K562 (cell line): Measurements from ENCODE around the gene TUBB6. TPM values are rescaled to one million over a fixed set of nuclear protein-coding genes. Genes with fewer than 3 reads are reported as not detected.

ENCODE experiments used
- ATAC-seq: fragments of 200-7000 bp; cut with Tn5 transposase; 3 replicates; pipeline ENCODE4 v1.9.1; 2020; ENCODE audit warnings: moderate library complexity
- BruUV-seq: library from RNA; stranded (reverse); fragments of 400-500 nt; replicated peaks from 2 replicates; lab custom pipeline; 2021; lab: Mats Ljungman, UMichigan
- CTCF ChIA-PET: fragments of 300-600 bp; formaldehyde crosslinking; extraction: SDS; loops from one replicate; lab custom pipeline; 2021; ENCODE audit warnings: low intra/inter-chr PET ratio; lab: Yijun Ruan, JAX
- POLR2A ChIA-PET: fragments of 300-600, 350-650 bp; sonication (Branson Sonifier 250); formaldehyde crosslinking; extraction: SDS; loops from one replicate; lab custom pipeline; 2021; ENCODE audit warnings: antibody characterized with exemption, inconsistent platforms; lab: Yijun Ruan, JAX
- DNase-seq, 4 experiments: peaks; one replicate each; pipeline versions ENCODE4 v3.0.0 to v3.0.0-alpha.2; 2011 to 2018; ENCODE audit warnings: low spot score in 3 of 4, mixed read lengths in 3 of 4; ENCODE audit errors: extremely low read depth in 1 of 4
- FAIRE-seq: peaks from 2 replicates; lab custom pipeline; 2011; peaks lifted over from hg19 to GRCh38; lab: Jason Lieb, UNC
- H2AFZ ChIP-seq: 2 replicates; pipeline ENCODE4 v1.6.0; 2011; ENCODE audit warnings: low read depth, low read length, control low read depth, inconsistent platforms
- H3K27ac ChIP-seq: fragments of 200-600 bp; 3 replicates; pipeline ENCODE4 v1.8.0; 2011; ENCODE audit warnings: low read depth, mild to moderate bottlenecking, control low read depth, inconsistent platforms, low read length, moderate library complexity, mixed read lengths; ENCODE audit errors: extremely low read depth
- H3K27me3 ChIP-seq, 2 experiments: fragments of 300-600 bp in 1 of 2; 2 replicates in 1 of 2; 3 replicates in 1 of 2; pipeline versions ENCODE4 v1.6.0 to v1.8.0; 2011; ENCODE audit warnings: inconsistent platforms in 2 of 2, low read length in 2 of 2, mild to moderate bottlenecking in 1 of 2, mixed read lengths in 1 of 2, moderate library complexity in 1 of 2; ENCODE audit not compliant: control insufficient read depth in 2 of 2, insufficient read depth in 2 of 2
- H3K36me3 ChIP-seq: fragments of 300-600 bp; 3 replicates; pipeline ENCODE4 v1.8.0; 2011; ENCODE audit warnings: mild to moderate bottlenecking, low read length, inconsistent platforms; ENCODE audit not compliant: control insufficient read depth, insufficient read depth
- H3K4me1 ChIP-seq, 2 experiments: fragments of 200-600 bp in 1 of 2; replicated peaks in 1 of 2; 2 replicates in 1 of 2; 3 replicates in 1 of 2; pipeline versions ENCODE4 v1.5.1 to v1.8.0; 2011; ENCODE audit warnings: inconsistent platforms in 2 of 2, low read length in 2 of 2, mild to moderate bottlenecking in 1 of 2, mixed read lengths in 1 of 2, moderate library complexity in 1 of 2; ENCODE audit not compliant: control insufficient read depth in 2 of 2, insufficient read depth in 2 of 2
- H3K4me2 ChIP-seq: 2 replicates; pipeline ENCODE4 v1.6.1; 2011; ENCODE audit warnings: low read length, control low read depth, inconsistent platforms, mixed read lengths; ENCODE audit not compliant: insufficient read depth
- H3K4me3 ChIP-seq: fragments of 200-600 bp; sonication (generic), shearing (Covaris generic); 2 replicates; pipeline ENCODE4 v1.5.1; 2016; ENCODE audit warnings: control low read depth, inconsistent platforms
- H3K79me2 ChIP-seq: fragments of 200-600 bp; 3 replicates; pipeline ENCODE4 v1.8.0; 2011; ENCODE audit warnings: low read length, inconsistent platforms; ENCODE audit not compliant: control insufficient read depth, insufficient read depth
- H3K9ac ChIP-seq, 2 experiments: 2 replicates each; pipeline versions ENCODE4 v1.6.0 to v1.6.1; 2011; ENCODE audit warnings: low read depth in 2 of 2, low read length in 2 of 2, control low read depth in 1 of 2, inconsistent platforms in 1 of 2, mild to moderate bottlenecking in 1 of 2, mixed read lengths in 1 of 2; ENCODE audit not compliant: insufficient read depth in 1 of 2
- H3K9me1 ChIP-seq: one replicate; pipeline ENCODE4 v1.6.0; 2011; ENCODE audit warnings: inconsistent platforms, mild to moderate bottlenecking, low read length, moderate library complexity; ENCODE audit not compliant: control insufficient read depth, insufficient read depth
- H3K9me3 ChIP-seq: replicated peaks from 2 replicates; pipeline ENCODE4 v1.5.1; 2011; ENCODE audit warnings: low read depth, low read length, inconsistent platforms; ENCODE audit not compliant: control insufficient read depth, insufficient read depth
- H4K20me1 ChIP-seq: replicated peaks from 2 replicates; pipeline ENCODE4 v1.6.1; 2011; ENCODE audit warnings: low read length, inconsistent platforms, mixed read lengths; ENCODE audit not compliant: control insufficient read depth, insufficient read depth
- BDP1 ChIP-seq: IDR thresholded peaks from 3 replicates; pipeline ENCODE4 v1.6.1; 2011; ENCODE audit not compliant: insufficient read length, insufficient read depth
- CREB1 ChIP-seq, 2 experiments: sonication (generic) in 1 of 2; formaldehyde crosslinking in 1 of 2; IDR thresholded peaks; 2 replicates each; pipeline versions ENCODE4 v1.6.1 to v1.8.0; 2012 to 2022; ENCODE audit warnings: inconsistent platforms in 1 of 2, mild to moderate bottlenecking in 1 of 2, missing genetic modification reagents in 1 of 2, moderate library complexity in 1 of 2
- CXXC5 ChIP-seq: fragments of 250-450 bp; sonication (Bioruptor Pico); IDR thresholded peaks from 2 replicates; pipeline ENCODE4 v1.8.0; 2022; ENCODE audit warnings: inconsistent platforms, mild to moderate bottlenecking, moderate library complexity
- FOSL1 ChIP-seq: fragments of 200-800 bp; sonication (Bioruptor generic); conservative IDR thresholded peaks from 2 replicates; pipeline ENCODE4 v1.6.1; 2016; ENCODE audit warnings: missing genetic modification characterization, missing compliant biosample characterization
- FOXK1 ChIP-seq: sonication (generic); formaldehyde crosslinking; IDR thresholded peaks from 2 replicates; pipeline ENCODE4 v1.8.0; 2022; ENCODE audit warnings: missing genetic modification reagents, mild to moderate bottlenecking, borderline replicate concordance
- KAT2B ChIP-seq: IDR thresholded peaks from one replicate; pipeline ENCODE4 v1.6.1; 2012; ENCODE audit warnings: low read depth, mild to moderate bottlenecking, control low read depth, inconsistent platforms, low read length, moderate library complexity
- MAZ ChIP-seq, 2 experiments: fragments of 450-650 bp in 1 of 2; sonication (generic) in 1 of 2; formaldehyde crosslinking; IDR thresholded peaks in 1 of 2; conservative IDR thresholded peaks in 1 of 2; 2 replicates each; pipeline versions ENCODE4 v1.4.0 to v1.5.0; 2020; ENCODE audit warnings: mild to moderate bottlenecking in 1 of 2, missing genetic modification reagents in 1 of 2
- NBN ChIP-seq: fragments of 450-650 bp; IDR thresholded peaks from 2 replicates; pipeline ENCODE4 v1.6.1; 2016; ENCODE audit warnings: low read depth, mild to moderate bottlenecking
- PTBP1 ChIP-seq: fragments of 200-400 bp; formaldehyde crosslinking; IDR thresholded peaks from 2 replicates; pipeline ENCODE4 v1.6.1; 2017; ENCODE audit warnings: low read depth, low read length
- PTRF ChIP-seq: fragments of 450-650 bp; IDR thresholded peaks from 2 replicates; pipeline ENCODE4 v1.6.1; 2016; ENCODE audit warnings: mild to moderate bottlenecking, missing genetic modification characterization, missing compliant biosample characterization
- TRIM28 ChIP-seq: fragments of 450-650 bp; IDR thresholded peaks from 2 replicates; pipeline ENCODE4 v1.6.1; 2017
- ZBTB8A ChIP-seq: fragments of 450-650 bp; IDR thresholded peaks from 2 replicates; pipeline ENCODE4 v1.6.1; 2018; ENCODE audit warnings: mild to moderate bottlenecking, moderate library complexity; ENCODE audit not compliant: partially characterized antibody
- ZNF133 ChIP-seq: fragments of 250-450 bp; sonication (Bioruptor Pico); IDR thresholded peaks from 2 replicates; pipeline ENCODE4 v1.4.0; 2020; ENCODE audit warnings: mild to moderate bottlenecking
- ZNF253 ChIP-seq: fragments of 250-450 bp; sonication (Bioruptor Pico); conservative IDR thresholded peaks from 2 replicates; pipeline ENCODE4 v1.6.1; 2021; ENCODE audit warnings: mild to moderate bottlenecking
- WGBS: fragments of 100-300 bp; shearing (Covaris generic); methylation state at CpG from one replicate; pipeline ENCODE4 v1.1.6; 2016; ENCODE audit warnings: low coverage, mixed read lengths; ENCODE audit not compliant: insufficient coverage; ENCODE audit errors: missing lambda C conversion rate; 5-methylcytosine and 5-hydroxymethylcytosine counted together
- in situ Hi-C: fragments of 300-500 bp; cut with MboI; formaldehyde crosslinking; loops from 4 replicates; pipeline ENCODE4 v1.15.0; 2018; ENCODE audit warnings: inconsistent platforms, mixed read lengths
- intact Hi-C: fragments of 100-400 bp; cut with micrococcal nuclease; formaldehyde crosslinking; loops from 2 replicates; pipeline ENCODE4 v1.14.2; 2022
- polyA plus RNA-seq, 8 experiments: library from polyadenylated mRNA; depleted of rRNA in 4 of 8; stranded (reverse) in 5 of 8; unstranded in 3 of 8; fragments of >200 nt; fragmentation: Nextera tagmentation in 2 of 8; fragmentation: Illumina TruSeq in 1 of 8; extraction: Ambion mirVana in 2 of 8; extraction: Trizol in 1 of 8; gene quantifications; 2 replicates each; pipeline versions ENCODE4 v1.2.1 to v1.2.3, GENCODE V29; 2011 to 2014; ENCODE audit warnings: inconsistent platforms in 1 of 8, missing spikeins in 1 of 8
- total RNA-seq, 7 experiments: library from RNA; depleted of rRNA in 6 of 7; stranded (reverse); fragments of >200 nt in 6 of 7; fragmentation: Illumina TruSeq in 2 of 7; extraction: Trizol in 2 of 7; gene quantifications; 2 replicates each; pipeline versions ENCODE4 v1.2.1 to v1.2.3, GENCODE V29; 2011 to 2021; ENCODE audit warnings: low replicate concordance in 1 of 7
- TF ChIP-seq, protein P1 (sequence below): sonication (generic); formaldehyde crosslinking; IDR thresholded peaks from 2 replicates; pipeline ENCODE4 v1.8.1; 2023; ENCODE audit warnings: mild to moderate bottlenecking, missing genetic modification reagents
- TF ChIP-seq, protein P2 (sequence below): fragments of 250-450 bp; sonication (Bioruptor Pico); IDR thresholded peaks from 2 replicates; pipeline ENCODE4 v1.5.0; 2020; ENCODE audit warnings: mild to moderate bottlenecking
- TF ChIP-seq, protein P3 (sequence below): fragments of 200-800 bp; sonication (Bioruptor generic); IDR thresholded peaks from 2 replicates; pipeline ENCODE4 v1.6.1; 2017; ENCODE audit warnings: missing genetic modification characterization, missing compliant biosample characterization
- TF ChIP-seq, protein P4 (sequence below): sonication (generic); formaldehyde crosslinking; IDR thresholded peaks from 2 replicates; pipeline ENCODE4 v1.8.1; 2023; ENCODE audit warnings: mild to moderate bottlenecking, missing genetic modification reagents, moderate library complexity

TUBB6 gene
- total and polyA plus RNA-seq, 9 of the 15 experiments (the other 6 are each of a cell fraction or from before 2014, with no cell fraction given): 43.9 to 404 (median 81.1) TPM

DNA sequence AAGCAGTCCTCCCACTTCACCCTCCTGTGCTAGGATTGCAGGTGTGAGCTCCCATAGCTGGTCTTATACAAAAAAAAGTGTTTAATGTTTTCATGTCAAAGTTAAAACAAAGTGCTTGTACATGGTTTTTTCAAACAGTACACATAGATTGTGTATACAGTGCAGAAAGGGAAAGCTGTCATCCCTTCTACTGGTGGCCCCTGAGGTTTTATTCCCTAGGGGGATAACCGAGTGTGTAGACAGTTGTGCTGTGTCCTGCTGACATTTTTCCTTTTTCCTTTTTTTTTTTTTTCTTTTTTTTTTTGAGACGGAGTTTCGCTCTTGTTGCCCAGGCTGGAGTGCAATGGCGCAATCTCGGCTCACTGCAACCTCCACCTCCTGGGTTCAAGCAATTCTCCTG lies 10.8 kb downstream of the TUBB6 start:
- no peaks in the 10 kb centered on the region for H4K20me1 ChIP-seq
- no peaks in the 10 kb centered on the region for H3K9me1 ChIP-seq
- H3K36me3 ChIP-seq: peaks cover 75% of the 10 kb centered on the region
- no peak overlapping the region for H3K4me2 ChIP-seq
- ChIA-PET POLR2A (interaction anchor here (0.6 to 2.9 kb wide), 6 partner anchors 9 to 57 kb away, joined by 4 to 23 read pairs (median 4); partner anchors contain the start of gene TUBB6), CTCF (no interaction called here)
- no TSS peak for BruUV-seq
- H3K27me3 ChIP-seq: no peaks in the 10 kb centered on the region
- no peak overlapping the region for H3K4me3 ChIP-seq
- no peak for DNase-seq
- no peak; the same call in 2 of the 3 replicates for ATAC-seq
- WGBS: 60% methylated on average over 1 of the region's 5 CpGs
- no peak for FAIRE-seq
- no peak overlapping the region for H3K27ac ChIP-seq
- peaks cover 6 to 9% of the 10 kb centered on the region in 2 experiments; a peak in 4 of 5 replicates for H3K4me1 ChIP-seq
- no peak overlapping the region for H2AFZ ChIP-seq
- intact Hi-C loops (no loop called here), in situ Hi-C loops (no loop called here)
- peaks cover 31% of the 10 kb centered on the region for H3K79me2 ChIP-seq
- no peaks in the 10 kb centered on the region for H3K9me3 ChIP-seq
- no peak overlapping the region for H3K9ac ChIP-seq
- TF ChIP-seq, protein P1, sequence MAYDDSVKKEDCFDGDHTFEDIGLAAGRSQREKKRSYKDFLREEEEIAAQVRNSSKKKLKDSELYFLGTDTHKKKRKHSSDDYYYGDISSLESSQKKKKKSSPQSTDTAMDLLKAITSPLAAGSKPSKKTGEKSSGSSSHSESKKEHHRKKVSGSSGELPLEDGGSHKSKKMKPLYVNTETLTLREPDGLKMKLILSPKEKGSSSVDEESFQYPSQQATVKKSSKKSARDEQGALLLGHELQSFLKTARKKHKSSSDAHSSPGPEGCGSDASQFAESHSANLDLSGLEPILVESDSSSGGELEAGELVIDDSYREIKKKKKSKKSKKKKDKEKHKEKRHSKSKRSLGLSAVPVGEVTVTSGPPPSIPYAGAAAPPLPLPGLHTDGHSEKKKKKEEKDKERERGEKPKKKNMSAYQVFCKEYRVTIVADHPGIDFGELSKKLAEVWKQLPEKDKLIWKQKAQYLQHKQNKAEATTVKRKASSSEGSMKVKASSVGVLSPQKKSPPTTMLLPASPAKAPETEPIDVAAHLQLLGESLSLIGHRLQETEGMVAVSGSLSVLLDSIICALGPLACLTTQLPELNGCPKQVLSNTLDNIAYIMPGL: no peak
- TF ChIP-seq MAZ (CRISPR knock-in tag; conservative IDR thresholded peaks at IDR 0.05 in 1 of 2, IDR thresholded peaks at IDR 0.05 in 1 of 2) (no peak), ZBTB8A (no peak), KAT2B (no peak), BDP1 (no peak), FOXK1 (CRISPR knock-in tag) (no peak), FOSL1 (tag) (no peak), ZNF253 (CRISPR knock-in tag) (no peak), NBN (no peak), TRIM28 (no peak), CREB1 (IDR thresholded peaks at IDR 0.05) (no peak), CREB1 (CRISPR knock-in tag; IDR thresholded peaks at IDR 0.05) (no peak), PTBP1 (no peak), ZNF133 (CRISPR knock-in tag) (no peak), CXXC5 (CRISPR knock-in tag) (no peak), PTRF (tag) (no peak)
- TF ChIP-seq, protein P2, sequence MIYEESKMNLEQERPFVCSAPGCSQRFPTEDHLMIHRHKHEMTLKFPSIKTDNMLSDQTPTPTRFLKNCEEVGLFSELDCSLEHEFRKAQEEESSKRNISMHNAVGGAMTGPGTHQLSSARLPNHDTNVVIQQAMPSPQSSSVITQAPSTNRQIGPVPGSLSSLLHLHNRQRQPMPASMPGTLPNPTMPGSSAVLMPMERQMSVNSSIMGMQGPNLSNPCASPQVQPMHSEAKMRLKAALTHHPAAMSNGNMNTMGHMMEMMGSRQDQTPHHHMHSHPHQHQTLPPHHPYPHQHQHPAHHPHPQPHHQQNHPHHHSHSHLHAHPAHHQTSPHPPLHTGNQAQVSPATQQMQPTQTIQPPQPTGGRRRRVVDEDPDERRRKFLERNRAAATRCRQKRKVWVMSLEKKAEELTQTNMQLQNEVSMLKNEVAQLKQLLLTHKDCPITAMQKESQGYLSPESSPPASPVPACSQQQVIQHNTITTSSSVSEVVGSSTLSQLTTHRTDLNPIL (CRISPR knock-in tag): no peak
- TF ChIP-seq, protein P3, sequence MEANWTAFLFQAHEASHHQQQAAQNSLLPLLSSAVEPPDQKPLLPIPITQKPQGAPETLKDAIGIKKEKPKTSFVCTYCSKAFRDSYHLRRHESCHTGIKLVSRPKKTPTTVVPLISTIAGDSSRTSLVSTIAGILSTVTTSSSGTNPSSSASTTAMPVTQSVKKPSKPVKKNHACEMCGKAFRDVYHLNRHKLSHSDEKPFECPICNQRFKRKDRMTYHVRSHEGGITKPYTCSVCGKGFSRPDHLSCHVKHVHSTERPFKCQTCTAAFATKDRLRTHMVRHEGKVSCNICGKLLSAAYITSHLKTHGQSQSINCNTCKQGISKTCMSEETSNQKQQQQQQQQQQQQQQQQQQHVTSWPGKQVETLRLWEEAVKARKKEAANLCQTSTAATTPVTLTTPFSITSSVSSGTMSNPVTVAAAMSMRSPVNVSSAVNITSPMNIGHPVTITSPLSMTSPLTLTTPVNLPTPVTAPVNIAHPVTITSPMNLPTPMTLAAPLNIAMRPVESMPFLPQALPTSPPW (CRISPR knock-in tag): no peak
- TF ChIP-seq, protein P4, sequence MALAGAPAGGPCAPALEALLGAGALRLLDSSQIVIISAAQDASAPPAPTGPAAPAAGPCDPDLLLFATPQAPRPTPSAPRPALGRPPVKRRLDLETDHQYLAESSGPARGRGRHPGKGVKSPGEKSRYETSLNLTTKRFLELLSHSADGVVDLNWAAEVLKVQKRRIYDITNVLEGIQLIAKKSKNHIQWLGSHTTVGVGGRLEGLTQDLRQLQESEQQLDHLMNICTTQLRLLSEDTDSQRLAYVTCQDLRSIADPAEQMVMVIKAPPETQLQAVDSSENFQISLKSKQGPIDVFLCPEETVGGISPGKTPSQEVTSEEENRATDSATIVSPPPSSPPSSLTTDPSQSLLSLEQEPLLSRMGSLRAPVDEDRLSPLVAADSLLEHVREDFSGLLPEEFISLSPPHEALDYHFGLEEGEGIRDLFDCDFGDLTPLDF (CRISPR knock-in tag): no peak
